ENCODE measurements around the gene LRP5.

DNA sequence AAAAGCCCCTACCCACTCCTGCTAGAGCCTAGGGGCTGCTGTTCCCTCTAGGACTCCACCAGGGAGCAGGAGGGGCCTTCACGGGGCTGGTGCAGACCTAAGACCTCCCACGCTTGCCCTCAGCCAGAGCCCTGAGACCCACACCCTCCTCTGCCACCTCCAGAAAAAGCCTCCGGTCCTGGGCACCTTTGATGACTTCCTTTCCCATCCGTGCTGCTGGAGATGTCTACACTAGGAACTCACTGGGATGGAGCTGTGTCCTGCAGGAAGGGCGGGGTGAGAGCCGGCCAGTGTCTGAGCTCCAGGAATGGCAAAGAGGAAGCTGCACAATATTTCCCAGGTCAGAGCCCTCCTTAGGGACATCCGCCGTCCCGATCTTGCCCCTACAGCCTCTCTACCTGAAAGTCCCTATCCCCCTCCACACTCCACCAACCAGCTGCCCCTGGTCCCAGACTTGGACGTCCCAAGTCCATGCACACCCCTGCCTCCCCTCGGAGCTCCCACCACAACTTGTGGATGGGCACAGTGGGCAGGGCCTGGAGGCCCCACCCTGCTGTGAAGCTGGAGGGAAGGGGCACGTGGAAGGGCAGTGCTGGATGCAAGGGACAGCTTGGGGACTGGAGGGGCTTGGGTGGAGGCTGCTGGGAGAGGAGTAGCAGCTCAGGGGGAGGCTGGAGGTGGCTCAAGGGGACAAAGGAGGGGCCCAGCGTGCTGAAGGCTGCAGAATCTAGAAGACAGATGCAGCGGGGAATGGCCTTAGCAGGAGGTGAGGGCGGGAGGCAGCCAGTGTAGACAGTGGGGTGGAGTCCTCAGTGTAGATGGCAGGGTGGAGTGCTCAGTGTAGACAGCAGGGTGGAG is 13.5 kb upstream of the LRP5 start:
- TF ChIP-seq, protein P1, sequence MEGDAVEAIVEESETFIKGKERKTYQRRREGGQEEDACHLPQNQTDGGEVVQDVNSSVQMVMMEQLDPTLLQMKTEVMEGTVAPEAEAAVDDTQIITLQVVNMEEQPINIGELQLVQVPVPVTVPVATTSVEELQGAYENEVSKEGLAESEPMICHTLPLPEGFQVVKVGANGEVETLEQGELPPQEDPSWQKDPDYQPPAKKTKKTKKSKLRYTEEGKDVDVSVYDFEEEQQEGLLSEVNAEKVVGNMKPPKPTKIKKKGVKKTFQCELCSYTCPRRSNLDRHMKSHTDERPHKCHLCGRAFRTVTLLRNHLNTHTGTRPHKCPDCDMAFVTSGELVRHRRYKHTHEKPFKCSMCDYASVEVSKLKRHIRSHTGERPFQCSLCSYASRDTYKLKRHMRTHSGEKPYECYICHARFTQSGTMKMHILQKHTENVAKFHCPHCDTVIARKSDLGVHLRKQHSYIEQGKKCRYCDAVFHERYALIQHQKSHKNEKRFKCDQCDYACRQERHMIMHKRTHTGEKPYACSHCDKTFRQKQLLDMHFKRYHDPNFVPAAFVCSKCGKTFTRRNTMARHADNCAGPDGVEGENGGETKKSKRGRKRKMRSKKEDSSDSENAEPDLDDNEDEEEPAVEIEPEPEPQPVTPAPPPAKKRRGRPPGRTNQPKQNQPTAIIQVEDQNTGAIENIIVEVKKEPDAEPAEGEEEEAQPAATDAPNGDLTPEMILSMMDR (conservative IDR thresholded peaks at IDR 0.05): no peak
- no peak for TF ChIP-seq EZH2 (IDR thresholded peaks at IDR 0.05; ENCODE audit: low read depth)
